ENCODE data around the gene RAB22A.

GRCh38 chr20:58349570-58349969 is 40.1 kb downstream of the RAB22A start:
- TF ChIP-seq CTCF (IDR thresholded peaks at IDR 0.05): no peak
- no peak for TF ChIP-seq EZH2 (IDR thresholded peaks at IDR 0.05)
- TF ChIP-seq EZH2phosphoT487 (IDR thresholded peaks at IDR 0.05): no peak
